Transverse colon (tissue), 3 donors: Measurements from ENCODE around the gene SEPSECS.

Experiments used
- CTCF ChIP-seq, 5 experiments: fragments of 200-600 bp in 3 of 5; fragments of 450-650 bp in 2 of 5; sonication (generic) in 3 of 5; IDR thresholded peaks; 1 replicate in 2 of 5; 2 replicates in 3 of 5; pipeline ENCODE4 v1.5.1; 2016 to 2017; ENCODE audit warnings: antibody characterized with exemption in 5 of 5, inconsistent platforms in 3 of 5, mild to moderate bottlenecking in 2 of 5, moderate library complexity in 1 of 5
- EP300 ChIP-seq: sonication (generic); formaldehyde crosslinking; IDR thresholded peaks from one replicate; pipeline ENCODE4 v1.6.1; 2017; ENCODE audit warnings: antibody characterized with exemption, low read depth
- POLR2A ChIP-seq: fragments of 450-650 bp; IDR thresholded peaks from one replicate; pipeline ENCODE4 v1.6.1; 2016; ENCODE audit warnings: antibody characterized with exemption, mild to moderate bottlenecking, moderate library complexity

GRCh38 chr4:25177147-25177546 is 16.9 kb upstream of the SEPSECS start:
- TF ChIP-seq CTCF (IDR thresholded peaks at IDR 0.05) (no peak), EP300 (no peak), POLR2A (no peak)
